WERI-Rb-1 (cell line): ENCODE data around the gene CFHR1.
A peak's percentile ranks its signal among the peaks of the same experiment; 100 is the strongest.
"Not testable (repeated sequence)": the region's sequence is repeated elsewhere in the genome, so short reads cannot be mapped to it uniquely, and the experiment has no call there.

ENCODE experiments used
- DNase-seq: peaks from one replicate; pipeline ENCODE4 v3.0.0-alpha.2; 2020
- H3K27ac ChIP-seq: fragments of 250-450 bp; sonication (Bioruptor Pico); 2 replicates; pipeline ENCODE4 v1.5.1; 2020; ENCODE audit warnings: mild to moderate bottlenecking, moderate library complexity
- H3K27me3 ChIP-seq: fragments of 250-450 bp; sonication (Bioruptor Pico); 2 replicates; pipeline ENCODE4 v1.5.1; 2021; ENCODE audit warnings: mild to moderate bottlenecking, low read depth, moderate library complexity; ENCODE audit not compliant: insufficient read depth, severe bottlenecking
- H3K36me3 ChIP-seq: fragments of 250-450 bp; sonication (Bioruptor Pico); 2 replicates; pipeline ENCODE4 v1.5.1; 2020; ENCODE audit warnings: mild to moderate bottlenecking, moderate library complexity
- H3K4me3 ChIP-seq: 2 replicates; pipeline ENCODE4 v1.5.1; 2011; ENCODE audit warnings: low read depth, mild to moderate bottlenecking, control low read depth, low read length
- H3K9me3 ChIP-seq: fragments of 250-450 bp; sonication (Bioruptor Pico); 2 replicates; pipeline ENCODE4 v1.5.1; 2021; ENCODE audit warnings: mild to moderate bottlenecking, moderate library complexity; ENCODE audit not compliant: severe bottlenecking
- CTCF ChIP-seq: IDR thresholded peaks from 2 replicates; pipeline ENCODE4 v1.5.1; 2011; ENCODE audit warnings: low read depth, mild to moderate bottlenecking, control low read depth, inconsistent platforms, low read length

The CFHR1 gene

DNA sequence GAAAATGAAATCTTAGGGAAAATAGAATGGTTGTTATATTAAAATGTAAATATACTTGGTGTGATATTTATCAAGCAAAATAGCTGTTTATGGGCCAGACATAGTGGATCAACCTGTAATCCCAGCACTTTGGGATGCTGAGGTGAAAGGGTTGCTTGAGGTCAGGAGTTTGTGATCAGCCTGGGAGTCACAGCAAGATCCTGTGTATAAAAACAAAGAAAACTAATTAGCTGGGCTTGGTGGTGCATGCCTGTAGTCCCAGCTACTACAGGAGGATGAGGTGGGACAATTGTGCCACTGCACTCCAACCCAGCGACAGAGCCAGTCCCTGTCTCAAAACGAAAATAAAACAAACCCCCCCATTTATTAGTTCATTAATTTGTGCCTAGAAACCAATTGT lies 21.6 kb upstream of the CFHR1 start:
- Histone ChIP-seq H3K36me3 (no peaks in the 10 kb centered on the region), H3K27me3 (no peaks in the 10 kb centered on the region), H3K9me3 (no peaks in the 10 kb centered on the region), H3K4me3 (no peak overlapping the region), H3K27ac (no peak overlapping the region)
- TF ChIP-seq CTCF: no peak
- no peak for DNase-seq

DNA sequence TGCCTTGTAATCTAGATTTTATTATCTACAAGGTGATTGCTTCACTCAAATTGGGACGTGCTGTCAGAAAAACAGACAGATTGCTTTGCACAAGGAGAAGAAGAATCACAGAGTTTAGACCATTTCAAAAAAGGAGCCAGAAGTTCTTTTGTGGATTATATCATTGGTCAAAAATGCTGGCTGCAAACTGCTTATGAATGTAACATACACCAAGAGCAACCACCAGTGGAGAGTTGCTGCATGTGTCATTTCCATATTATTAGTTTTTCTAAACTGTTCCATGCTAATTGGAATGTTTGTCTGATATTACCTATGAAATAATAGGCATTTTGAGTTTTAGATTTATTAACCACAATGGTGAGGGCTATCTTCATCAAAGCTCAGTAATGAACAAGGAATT lies 17.6 kb upstream of the CFHR1 start:
- not testable (repeated sequence) for H3K4me3 ChIP-seq, DNase-seq, H3K9me3 ChIP-seq, H3K27ac ChIP-seq, H3K27me3 ChIP-seq, H3K36me3 ChIP-seq

- Histone ChIP-seq H3K9me3 (peaks cover 6% of the 10 kb centered on the region), H3K4me3 (no peak overlapping the region), H3K27me3 (no peaks in the 10 kb centered on the region), H3K27ac (no peak overlapping the region), H3K36me3 (no peaks in the 10 kb centered on the region)
- no peak for DNase-seq
- TF ChIP-seq CTCF: no peak
Observed at GRCh38 chr1:196808529-196809235, 10.8 kb upstream of the CFHR1 start.

- not testable (repeated sequence) for H3K27me3 ChIP-seq, H3K27ac ChIP-seq, H3K36me3 ChIP-seq, H3K9me3 ChIP-seq, H3K4me3 ChIP-seq
- DNase-seq: peak; percentile 51
Observed at GRCh38 chr1:196817442-196817841, 2.1 kb upstream of the CFHR1 start.

DNA sequence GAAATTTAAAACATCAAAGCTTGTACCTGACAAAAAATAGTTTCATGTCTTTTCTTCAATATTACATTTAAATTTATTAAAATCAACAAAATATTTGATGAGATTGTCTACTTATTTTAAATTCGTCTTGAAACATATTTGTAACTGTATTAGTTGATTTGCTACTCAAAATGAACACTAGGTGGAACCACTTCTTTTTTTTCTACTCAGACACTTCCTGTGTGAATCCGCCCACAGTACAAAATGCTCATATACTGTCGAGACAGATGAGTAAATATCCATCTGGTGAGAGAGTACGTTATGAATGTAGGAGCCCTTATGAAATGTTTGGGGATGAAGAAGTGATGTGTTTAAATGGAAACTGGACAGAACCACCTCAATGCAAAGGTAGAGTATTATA lies 8.3 kb downstream of the CFHR1 start:
- H3K27ac ChIP-seq, H3K9me3 ChIP-seq, DNase-seq, H3K36me3 ChIP-seq, H3K4me3 ChIP-seq, H3K27me3 ChIP-seq: not testable (repeated sequence)

- not testable (repeated sequence) for H3K27me3 ChIP-seq, DNase-seq, H3K36me3 ChIP-seq, H3K4me3 ChIP-seq, H3K9me3 ChIP-seq, H3K27ac ChIP-seq
Observed at GRCh38 chr1:196849613-196850492, 30.3 kb downstream of the CFHR1 start.

DNA sequence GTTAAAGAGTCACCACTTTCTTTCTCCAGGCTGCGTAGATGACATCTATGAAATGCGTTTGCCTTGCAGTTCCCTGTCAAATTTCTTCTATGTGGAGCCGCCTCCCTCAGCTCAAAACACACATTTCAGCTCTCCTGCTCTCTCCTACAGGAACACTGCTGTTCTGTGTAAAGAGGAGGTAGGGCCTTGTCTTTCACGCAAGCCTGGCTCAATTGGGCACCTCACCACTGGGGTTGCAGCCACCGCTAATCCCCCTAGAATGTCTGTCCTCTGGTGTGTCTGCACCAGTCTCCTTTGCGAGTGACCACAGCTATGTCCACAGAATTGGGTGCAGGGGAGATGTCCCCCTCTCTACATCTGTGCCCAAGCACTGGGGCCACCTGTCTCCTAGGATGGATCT lies 36.5 kb downstream of the CFHR1 start:
- DNase-seq: no peak
- H3K9me3 ChIP-seq: no peaks in the 10 kb centered on the region

More for the DNA sequence above, 36.5 kb downstream of the CFHR1 start:
- no peak overlapping the region for H3K27ac ChIP-seq
- no peak overlapping the region for H3K4me3 ChIP-seq
- no peak for TF ChIP-seq CTCF
- no peaks in the 10 kb centered on the region for H3K27me3 ChIP-seq
- H3K36me3 ChIP-seq: no peaks in the 10 kb centered on the region
